Ishikawa (cell line): ENCODE measurements around the gene PDE1A.

ENCODE experiments used
- CEBPB ChIP-seq: IDR thresholded peaks from 2 replicates; pipeline ENCODE4 v1.6.1; 2012
- CREB1 ChIP-seq: IDR thresholded peaks from 2 replicates; pipeline ENCODE4 v1.6.1; 2012; ENCODE audit warnings: low read depth
- EP300 ChIP-seq: IDR thresholded peaks from 2 replicates; pipeline ENCODE4 v1.6.1; 2012; ENCODE audit warnings: borderline replicate concordance
- FOXM1 ChIP-seq: IDR thresholded peaks from 2 replicates; pipeline ENCODE4 v1.6.1; 2012; ENCODE audit warnings: low read depth, borderline replicate concordance
- NFIC ChIP-seq: IDR thresholded peaks from 2 replicates; pipeline ENCODE4 v1.6.1; 2012
- RAD21 ChIP-seq: IDR thresholded peaks from 2 replicates; pipeline ENCODE4 v1.6.1; 2012; ENCODE audit warnings: low read depth
- TAF1 ChIP-seq: IDR thresholded peaks from 2 replicates; pipeline ENCODE4 v1.6.1; 2012; ENCODE audit warnings: low read depth, mild to moderate bottlenecking
- YY1 ChIP-seq: IDR thresholded peaks from 2 replicates; pipeline ENCODE4 v1.6.1; 2012; ENCODE audit warnings: low read depth
- ZBTB7A ChIP-seq: IDR thresholded peaks from 2 replicates; pipeline ENCODE4 v1.6.1; 2012; ENCODE audit warnings: low read depth
- TF ChIP-seq, protein P1 (sequence below): IDR thresholded peaks from 2 replicates; pipeline ENCODE4 v1.6.1; 2012; ENCODE audit warnings: low read depth, mild to moderate bottlenecking
- TF ChIP-seq, protein P2 (sequence below): IDR thresholded peaks from 2 replicates; pipeline ENCODE4 v1.6.1; 2012
- TF ChIP-seq, protein P3 (sequence below): IDR thresholded peaks from 2 replicates; pipeline ENCODE4 v1.6.1; 2012

DNA sequence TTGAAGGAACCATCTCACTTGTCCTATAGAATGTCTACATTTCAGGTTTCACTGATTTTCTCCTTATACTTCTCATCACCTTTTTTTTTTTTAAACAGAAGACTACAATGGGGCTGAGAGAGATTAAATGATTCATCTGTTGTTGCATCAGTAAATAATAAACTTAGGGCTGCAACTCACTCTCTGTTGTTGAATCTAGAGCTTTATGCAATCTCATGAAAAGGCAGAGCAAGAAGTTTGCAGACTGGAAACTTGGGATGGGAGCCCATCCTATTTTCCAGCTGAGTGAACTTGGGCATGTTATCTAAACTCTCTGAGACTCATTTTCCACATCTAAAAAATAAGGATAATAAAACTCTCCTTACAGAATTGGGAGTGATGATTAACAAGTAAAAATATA lies 58.4 kb downstream of the PDE1A start:
- no peak for TF ChIP-seq TAF1
- no peak for TF ChIP-seq CEBPB
- no peak for TF ChIP-seq YY1
- TF ChIP-seq FOXM1: no peak
- TF ChIP-seq, protein P1, sequence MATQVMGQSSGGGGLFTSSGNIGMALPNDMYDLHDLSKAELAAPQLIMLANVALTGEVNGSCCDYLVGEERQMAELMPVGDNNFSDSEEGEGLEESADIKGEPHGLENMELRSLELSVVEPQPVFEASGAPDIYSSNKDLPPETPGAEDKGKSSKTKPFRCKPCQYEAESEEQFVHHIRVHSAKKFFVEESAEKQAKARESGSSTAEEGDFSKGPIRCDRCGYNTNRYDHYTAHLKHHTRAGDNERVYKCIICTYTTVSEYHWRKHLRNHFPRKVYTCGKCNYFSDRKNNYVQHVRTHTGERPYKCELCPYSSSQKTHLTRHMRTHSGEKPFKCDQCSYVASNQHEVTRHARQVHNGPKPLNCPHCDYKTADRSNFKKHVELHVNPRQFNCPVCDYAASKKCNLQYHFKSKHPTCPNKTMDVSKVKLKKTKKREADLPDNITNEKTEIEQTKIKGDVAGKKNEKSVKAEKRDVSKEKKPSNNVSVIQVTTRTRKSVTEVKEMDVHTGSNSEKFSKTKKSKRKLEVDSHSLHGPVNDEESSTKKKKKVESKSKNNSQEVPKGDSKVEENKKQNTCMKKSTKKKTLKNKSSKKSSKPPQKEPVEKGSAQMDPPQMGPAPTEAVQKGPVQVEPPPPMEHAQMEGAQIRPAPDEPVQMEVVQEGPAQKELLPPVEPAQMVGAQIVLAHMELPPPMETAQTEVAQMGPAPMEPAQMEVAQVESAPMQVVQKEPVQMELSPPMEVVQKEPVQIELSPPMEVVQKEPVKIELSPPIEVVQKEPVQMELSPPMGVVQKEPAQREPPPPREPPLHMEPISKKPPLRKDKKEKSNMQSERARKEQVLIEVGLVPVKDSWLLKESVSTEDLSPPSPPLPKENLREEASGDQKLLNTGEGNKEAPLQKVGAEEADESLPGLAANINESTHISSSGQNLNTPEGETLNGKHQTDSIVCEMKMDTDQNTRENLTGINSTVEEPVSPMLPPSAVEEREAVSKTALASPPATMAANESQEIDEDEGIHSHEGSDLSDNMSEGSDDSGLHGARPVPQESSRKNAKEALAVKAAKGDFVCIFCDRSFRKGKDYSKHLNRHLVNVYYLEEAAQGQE: no peak
- TF ChIP-seq, protein P2, sequence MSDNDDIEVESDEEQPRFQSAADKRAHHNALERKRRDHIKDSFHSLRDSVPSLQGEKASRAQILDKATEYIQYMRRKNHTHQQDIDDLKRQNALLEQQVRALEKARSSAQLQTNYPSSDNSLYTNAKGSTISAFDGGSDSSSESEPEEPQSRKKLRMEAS: no peak
- TF ChIP-seq ZBTB7A: no peak
- no peak for TF ChIP-seq NFIC
- TF ChIP-seq RAD21: no peak
- TF ChIP-seq CREB1: no peak
- no peak for TF ChIP-seq EP300
- TF ChIP-seq, protein P3, sequence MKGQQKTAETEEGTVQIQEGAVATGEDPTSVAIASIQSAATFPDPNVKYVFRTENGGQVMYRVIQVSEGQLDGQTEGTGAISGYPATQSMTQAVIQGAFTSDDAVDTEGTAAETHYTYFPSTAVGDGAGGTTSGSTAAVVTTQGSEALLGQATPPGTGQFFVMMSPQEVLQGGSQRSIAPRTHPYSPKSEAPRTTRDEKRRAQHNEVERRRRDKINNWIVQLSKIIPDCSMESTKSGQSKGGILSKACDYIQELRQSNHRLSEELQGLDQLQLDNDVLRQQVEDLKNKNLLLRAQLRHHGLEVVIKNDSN: no peak
